Activated CD4-positive, alpha-beta T cell treated with anti-CD3 and anti-CD28 coated beads, Interleukin-2, Interleukin-4, amounts not matched to agents 100 ng/mL and 50 ng/mL, durations not matched to agents 16 hours and 8 hours (primary cell): ENCODE results near the gene TBXA2R.
"Not testable (repeated sequence)": the region's sequence is repeated elsewhere in the genome, so short reads cannot be mapped to it uniquely, and the experiment has no call there.

Source experiments
- DNase-seq: peaks from one replicate; pipeline ENCODE4 v3.0.0-alpha.2; 2020; ENCODE audit warnings: low spot score

Gene TBXA2R

DNA sequence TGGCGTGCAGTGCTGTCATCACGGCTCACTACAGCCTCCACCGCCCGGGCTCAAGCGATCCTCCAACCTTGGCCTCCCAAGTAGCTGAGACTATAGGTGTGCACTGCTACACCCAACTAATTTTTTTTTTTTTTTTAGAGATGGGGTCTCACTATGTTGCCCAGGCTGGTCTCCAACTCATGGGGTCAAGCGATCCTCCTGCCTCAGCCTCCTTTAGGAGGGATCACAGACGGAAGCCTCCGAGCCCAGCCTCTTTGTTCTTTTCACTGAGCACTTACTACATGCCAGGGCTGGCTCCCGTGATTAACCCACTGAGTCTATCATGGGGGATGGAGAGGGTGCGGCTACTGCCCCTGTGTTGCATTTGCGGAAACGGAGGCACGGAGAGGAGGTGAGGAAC, 32.8 kb upstream of the TBXA2R start:
- DNase-seq: no peak

DNA sequence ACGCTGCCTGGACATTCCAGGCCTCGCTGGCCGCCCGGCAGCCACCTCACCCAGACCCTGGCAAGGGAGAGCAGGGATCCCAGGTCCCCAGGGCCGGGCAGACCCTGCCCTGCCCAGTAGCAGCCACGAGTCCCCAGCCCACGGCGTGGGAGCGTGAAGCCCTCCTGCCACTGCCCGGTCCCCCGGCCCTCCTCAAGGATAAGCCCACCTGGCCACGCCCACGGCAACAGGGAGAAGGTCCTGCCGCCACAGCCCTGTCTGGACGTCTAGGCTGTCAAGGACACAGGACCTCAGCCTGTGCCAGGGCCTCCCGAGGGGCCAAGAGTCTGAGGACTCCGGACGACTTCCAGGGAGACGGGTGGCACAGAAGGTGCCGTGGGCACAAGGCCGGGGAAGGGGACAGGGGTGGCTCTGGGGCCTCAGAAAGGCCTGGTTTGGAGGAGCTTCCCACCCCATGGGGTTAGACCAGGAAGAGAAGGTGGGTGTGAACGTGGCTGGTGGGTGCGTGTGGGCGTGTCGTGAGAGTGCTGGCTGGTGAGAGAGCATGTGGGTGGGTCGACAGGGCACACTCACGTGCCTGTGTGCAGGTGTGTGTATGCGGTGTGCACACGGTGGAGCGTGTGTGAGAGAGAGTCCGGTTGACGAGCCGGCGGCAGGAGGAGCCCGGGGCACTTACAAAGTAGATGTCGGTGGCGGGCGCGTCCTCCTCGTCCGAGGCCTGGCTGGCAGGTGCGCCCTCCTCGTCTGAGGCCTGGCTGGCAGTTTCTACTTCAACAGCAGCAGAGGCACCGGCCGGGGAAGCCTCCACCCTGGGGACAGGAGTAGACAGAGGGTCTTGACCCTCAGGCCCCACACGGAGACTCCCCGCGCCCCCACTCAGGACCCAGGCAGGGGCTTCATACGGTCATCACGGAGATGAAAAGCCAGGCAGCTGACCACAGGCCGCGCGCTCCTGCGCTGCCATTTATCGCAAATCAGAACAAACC, 31.8 kb upstream of the TBXA2R start:
- DNase-seq: no peak

DNA sequence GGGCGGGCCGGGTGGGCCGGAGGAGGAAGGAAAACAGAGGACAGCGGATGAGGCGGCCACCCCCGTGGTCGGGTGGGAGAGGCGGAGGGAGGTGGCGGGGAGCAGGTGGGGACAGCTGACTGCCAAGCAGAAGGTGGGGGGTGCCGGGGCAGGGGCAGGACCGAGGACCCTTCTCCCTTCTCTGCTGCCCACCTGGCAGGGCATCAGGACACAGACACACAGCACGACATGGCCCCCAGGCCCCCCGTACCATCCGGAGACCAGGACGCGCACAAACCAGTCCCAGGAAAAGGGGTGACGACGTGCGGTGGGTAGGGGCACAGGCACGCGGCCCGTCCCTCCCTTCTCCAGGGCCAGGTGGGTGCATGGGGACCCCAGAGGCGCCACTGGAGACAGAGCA, 30.9 kb upstream of the TBXA2R start:
- no peak for DNase-seq

DNA sequence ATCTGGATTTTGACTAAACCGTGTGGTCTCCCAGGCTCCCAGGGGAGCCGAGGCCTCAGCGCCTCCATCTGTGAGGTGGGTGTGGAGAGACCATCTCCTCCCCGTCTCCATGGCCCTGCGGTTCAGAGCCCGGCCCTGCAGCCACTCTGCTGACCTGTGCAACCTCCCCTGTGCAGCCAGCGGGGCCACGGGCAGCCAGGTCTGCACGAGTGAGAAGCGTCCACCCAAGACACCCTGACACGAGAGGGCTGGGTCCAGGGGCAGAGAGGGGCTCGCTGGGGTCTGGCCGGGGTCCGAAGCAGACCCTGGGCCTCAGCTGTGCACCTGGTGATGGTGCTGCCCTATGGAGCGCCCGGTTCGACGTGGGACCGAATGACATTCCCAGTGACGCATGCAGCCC, 30.3 kb upstream of the TBXA2R start:
- DNase-seq: no peak

DNA sequence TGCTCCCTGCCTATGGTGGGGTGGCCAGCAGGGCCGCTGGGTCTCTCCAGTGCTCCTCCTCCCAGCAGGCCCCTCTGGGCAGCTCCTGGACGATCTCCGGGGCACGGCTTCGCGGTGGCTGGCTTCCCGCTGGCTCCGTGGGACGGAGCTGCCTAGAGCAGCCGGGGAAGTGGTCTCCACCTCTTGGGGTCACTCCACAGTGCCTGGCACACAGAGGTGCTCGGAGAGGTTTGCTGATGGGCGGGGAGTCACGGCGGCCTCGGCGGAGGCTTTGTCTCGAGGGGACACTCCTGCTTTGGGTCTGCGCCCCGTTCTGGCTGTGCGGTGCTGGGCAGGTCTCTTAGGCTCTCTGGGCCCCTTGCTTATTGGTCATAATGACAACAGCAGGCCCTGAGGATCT, 29.8 kb upstream of the TBXA2R start:
- DNase-seq: no peak

DNA sequence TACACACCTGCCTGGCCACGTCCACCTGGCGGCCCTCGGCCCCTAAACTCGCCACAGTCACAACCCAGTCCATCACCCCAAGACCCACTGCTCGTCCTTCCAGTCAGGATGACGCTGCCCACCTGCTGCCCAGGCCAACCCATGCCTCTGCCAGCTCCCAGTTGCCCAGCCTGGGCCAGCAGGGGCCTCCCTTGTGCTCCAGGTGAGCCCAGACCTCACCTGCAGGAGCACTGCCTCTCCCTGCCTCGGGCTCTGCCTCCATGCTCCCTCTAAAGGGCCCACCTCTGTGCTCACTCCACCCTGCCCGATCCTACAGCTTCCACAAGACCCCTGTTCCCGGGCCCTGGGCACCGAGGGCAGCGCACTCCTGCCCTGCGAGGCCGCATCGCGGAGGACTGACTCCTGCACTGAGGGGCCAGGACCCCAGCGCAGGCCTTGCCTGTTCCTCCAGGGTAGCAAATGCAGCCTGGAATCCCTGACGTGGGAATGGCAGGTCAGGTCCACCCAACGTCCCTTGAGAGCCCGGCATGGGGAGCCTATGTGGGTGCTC, 27.9 kb upstream of the TBXA2R start:
- no peak for DNase-seq

DNA sequence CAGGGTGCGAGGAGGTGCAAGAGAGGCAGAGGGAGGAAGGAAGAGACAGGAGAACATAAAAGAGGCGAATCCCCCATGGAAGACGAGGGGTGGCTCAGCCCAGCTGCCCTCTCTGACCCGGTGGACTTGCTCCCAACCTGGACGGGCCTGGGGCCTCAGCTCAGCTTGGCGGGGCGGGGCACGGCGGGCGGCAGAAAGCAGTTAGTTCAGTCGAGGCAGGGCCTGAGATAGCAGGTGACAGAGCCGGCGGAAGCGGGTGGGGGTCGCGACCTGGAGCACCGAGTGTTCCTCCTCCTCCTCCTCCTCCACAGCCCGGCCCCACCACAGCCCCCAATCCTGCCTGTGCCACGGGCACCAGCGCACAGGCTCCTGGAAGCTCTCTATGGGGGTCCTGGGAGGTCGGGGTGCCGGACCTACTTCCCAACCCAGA, 26.9 kb upstream of the TBXA2R start:
- DNase-seq: no peak

DNA sequence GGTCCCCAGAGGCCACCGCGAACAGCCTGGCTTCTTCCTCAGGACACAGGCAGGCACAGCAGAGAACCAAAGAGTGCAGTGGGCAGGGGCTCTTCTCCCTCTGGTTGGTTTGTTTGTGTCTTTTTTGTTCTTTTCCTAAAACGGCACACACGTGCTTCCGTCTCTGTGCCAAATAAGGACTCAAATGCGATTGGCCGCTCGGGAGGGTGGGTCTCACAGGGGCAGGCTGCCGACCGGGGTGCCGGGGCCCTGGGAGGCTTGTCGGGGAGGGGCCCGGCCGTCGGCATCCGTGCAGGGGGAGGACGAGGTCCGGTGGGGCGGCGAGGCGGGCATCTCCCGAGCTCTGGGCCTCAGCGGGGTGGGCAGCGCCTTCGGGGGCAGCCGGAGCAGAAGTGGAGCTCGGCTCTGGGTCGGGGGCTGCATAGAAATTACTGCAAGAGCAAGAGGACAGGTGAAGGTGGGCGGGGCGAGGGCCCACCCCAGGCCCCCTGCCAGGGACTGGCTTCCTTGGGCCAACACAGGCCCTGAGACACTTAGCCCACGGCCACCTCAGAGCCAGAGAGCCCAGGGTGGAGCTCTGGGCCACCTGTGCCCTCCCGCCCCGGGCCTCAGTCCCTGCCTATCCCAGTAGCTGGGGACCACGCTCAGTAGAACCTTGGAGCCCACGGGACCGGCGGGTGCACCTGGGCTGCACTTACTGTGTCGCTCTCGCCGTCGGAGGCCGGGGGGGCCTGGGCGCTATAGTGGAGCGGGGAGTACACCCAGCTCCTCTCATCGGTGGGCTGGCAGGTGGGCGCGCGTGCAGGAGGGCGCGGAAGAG, 26.3 kb upstream of the TBXA2R start:
- DNase-seq: no peak

DNA sequence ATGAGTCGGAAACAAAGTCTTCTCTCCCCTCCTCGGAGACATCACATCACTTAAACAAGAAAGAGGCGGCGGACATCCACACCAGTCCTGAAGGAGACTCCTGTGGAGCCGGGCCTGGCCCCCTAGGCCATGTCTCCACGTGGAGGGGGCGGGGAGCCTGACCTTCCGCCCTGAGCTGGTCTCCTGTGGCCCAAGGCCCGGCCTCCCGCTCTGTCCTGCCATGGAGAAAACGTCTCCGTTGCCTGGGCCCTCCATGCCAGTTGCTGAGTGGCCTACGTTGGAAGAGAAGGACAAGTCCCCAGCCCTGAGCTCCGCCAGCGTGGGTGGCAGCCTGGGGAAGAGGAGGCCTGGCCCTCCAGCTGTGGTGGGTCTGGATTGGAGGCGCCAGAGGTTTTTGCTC, 25.4 kb upstream of the TBXA2R start:
- no peak for DNase-seq

DNA sequence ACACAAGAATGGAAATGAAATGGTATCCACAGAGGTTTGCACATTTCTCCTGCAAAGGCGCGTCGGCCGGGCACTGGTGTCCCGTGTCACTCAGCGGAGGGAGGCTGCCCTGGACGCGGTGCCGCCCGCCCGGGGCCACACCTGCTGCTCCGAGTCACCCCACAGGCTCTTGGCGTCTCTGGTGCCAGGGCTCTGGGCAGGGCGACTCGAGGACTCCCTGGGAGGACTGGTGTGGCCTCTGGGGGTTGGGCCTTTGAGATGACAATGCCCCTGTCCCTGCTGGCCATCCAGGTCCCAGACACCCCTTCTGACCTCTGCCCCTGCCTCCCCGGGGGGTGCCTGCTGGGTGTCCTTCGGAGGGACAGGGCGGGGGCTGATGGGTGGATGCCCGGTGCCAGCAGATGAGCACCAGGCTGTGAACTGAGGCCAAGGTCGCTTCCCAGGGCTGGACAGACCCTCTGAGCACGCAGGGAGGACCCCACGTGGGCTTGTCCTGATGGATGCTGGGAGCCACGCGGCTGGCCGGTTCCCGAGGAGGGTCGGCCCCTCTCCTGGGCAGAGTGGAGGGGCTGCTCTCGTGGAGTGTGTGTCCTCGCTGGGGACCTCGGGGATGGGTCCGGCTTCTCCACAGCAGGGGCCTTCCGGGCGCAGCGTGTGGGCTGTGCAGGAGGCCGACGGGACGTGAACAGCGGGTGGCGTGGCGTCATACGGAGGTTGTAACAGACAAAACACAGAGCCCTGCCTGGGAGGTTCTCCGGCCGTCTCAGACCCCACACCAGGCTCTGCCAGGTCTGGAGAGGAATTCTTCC, 24.6 kb upstream of the TBXA2R start:
- no peak for DNase-seq

DNA sequence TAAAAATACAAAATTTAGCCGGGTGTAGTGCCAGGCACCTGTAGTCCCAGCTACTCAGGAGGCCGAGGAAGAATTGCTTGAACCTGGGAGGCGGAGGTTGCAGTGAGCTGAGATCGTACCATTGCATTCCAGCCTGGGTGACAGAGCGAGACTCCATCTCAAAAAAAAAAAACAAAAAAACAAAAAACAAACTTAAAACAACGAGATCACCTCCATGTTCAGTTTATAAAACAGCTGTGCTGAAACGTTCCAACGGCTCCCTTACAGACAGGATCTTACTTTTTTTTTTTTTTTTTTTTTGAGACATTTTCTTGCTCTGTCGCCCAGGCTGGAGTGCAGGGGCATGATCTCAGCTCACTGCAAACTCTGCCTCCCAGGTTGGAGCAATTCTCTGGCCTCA, 22.1 kb upstream of the TBXA2R start:
- DNase-seq: not testable (repeated sequence)

DNA sequence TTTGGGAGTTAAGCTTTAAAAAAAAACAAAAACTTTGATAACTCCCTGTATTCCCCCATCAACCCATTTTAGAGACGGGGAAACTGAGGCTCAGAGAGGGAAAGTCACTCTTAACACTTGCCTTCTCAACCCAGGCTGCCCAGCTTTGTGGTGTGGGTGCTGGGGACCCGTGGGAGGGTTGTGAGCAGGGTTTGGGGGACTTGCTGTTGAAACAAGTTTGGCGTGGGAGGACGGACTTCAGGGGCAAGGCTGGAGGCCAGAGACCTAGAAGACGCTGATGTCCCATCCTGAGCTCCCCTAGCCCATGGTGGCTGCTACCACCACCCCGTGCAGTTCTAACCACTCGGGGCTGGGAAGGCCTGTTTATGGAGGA, 20.7 kb upstream of the TBXA2R start:
- DNase-seq: no peak

DNA sequence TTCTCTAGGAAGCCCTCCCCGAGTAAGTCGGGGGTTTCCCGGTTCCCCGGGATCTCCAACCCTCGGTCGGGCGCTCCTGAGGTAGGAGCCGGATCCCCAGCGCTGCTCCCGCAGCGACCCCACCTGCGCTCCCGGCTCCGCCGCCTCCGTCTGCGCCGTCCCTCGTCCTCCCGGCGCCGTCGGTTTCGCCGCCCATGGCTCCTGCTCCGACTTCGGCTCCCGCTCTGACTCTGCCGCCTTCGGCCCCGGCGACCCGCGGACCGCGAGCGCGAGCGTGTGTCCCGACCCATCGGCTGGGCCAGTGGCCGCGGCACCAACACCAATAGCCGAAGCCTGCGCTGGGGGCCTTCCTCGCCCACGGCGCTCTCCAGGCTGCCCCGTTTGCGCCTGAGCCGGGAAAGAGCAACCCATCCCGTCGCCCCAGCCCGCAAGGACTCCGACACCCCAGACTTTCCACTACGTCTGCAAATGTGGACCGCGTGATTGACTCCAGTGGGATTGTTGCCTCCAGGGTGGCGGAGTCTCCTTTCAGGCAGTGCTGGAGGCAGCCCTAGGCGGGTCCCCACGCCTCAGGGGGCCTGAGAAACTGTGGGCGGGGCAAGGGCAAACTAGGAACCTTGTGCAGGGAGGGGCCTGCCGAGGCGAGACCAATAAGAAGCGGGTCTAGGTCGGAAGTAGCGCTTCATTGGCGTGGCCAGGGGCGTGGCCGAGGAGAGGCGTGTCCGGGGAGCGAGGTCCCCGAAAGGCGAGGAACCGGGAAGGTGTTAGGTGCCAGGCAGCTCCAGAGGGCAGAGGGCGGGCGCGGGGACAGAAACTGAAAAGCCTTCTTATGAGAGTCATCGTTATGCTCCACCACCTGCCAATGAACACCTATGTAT, 20.0 kb upstream of the TBXA2R start, which contains the start of gene CACTIN:
TSS of gene CACTIN (minus strand) at position 318 of the 878 bp plus-strand sequence. CDS start at position 290, 28 bp downstream.
- DNase-seq: peak; percentile 99

DNA sequence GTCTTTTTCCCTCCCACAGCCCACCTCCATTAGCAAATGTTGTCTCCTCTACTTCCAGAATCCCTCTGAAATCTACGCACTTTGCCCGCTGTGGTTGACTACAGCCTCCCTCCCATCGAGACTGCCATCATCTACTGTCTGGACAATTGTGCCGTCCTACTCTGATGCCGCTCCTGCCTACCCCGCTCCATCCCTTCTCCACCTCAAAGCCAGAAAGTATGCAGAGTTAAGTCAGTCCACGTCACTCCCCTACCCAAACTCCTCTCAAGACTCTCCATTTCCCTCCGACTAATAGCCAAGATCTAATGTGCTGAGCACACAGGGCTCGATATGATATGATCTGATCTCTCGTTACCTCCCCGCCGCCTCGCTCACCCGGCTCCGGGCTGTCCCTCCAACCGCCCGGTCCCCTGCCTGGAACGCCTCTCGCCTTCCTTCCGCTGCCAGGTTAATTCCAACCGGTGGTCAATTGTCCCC, 19.4 kb upstream of the TBXA2R start:
- DNase-seq: no peak

DNA sequence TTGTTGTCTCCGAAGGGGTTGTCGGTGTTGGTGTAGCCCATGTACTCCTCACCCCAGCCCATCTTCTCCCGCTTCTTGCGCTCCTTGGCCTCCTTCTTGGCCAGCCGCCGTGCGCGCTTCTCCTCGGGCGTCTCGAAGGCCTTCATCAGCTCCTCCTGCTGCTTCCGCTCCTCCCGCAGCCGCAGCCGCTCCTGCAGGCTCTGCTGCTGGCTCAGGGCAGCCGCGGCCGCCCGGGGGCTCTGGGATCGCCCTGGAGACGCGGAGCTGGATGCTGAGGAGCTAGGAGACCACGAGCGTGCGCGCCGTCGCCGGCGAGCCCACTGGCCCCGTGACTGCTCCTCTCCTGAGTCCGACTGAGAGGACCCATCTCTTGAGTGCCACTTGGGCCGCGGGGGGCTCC, 17.0 kb upstream of the TBXA2R start:
- no peak for DNase-seq

DNA sequence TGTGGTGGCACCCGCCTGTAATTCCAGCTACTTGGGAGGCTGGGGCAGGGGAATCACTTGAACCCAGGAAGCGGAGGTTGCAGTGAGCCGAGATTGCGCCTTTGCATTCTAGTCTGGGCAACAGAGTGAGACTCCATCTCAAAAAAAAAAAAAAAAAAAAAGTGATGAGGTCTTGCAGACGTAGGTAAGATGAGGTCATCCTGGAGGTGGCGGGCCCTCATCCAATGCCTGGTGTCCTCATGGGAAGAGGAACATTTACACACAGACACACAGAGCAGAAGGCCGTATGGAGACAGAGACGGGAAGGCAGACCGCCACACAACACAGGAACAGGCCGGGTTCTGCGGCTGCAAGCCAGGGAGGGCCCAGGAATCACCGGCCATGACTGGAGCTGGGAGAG, 15.5 kb upstream of the TBXA2R start:
- no peak for DNase-seq

DNA sequence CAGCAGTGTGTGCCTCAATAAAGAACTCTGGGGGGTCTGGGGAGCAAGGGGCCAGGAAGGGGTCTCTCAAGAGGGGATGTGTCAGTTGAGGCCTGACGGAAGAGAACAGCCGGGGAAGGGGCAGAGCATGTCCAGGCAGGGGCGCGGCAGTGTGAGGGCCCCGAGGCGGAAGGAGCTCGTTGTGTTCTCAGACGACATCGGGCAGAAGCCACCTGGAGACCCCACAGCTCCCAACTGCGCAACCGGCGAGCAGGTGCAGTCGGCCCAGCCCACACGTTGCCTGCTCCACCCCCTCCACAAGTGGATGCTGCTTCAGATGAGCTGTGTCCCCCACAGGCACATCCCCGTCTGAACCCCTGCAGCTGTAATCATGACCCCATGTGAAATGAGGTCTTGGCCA, 15.0 kb upstream of the TBXA2R start:
- DNase-seq: no peak

DNA sequence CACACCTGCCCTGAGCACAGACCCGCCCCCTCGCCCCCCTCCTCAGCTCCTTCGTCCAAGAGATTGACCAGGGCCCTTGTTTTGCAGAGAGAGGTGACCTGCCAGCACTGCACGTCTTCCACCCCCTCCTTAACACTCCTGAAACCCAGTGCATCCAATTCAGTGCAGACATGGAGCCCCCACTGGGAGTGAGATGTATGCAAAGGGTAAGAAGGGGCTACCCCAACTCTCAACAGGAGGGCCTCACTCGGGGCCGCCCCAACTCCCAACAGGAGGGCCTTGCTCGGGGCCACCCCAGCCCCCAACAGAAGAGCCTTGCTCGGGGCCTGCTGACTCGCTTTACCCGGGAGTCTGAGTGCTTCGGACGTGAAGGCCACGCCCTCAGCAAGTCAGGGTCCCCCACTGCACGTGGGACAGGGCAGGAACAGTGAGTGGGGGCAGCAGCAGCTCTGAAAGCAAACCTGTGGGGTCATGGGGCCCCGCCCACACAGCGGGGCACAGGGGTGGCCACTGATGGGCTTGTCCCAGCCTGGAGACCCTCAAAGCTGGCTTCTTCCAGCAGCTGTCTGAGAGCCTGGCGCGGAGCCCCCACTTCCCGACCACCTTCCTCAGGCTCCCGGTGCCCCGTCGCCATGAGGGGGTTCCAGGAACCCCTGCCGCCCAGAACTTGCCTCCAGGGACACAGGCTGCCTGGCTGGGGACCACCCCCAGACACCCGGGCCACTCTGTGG, 14.3 kb upstream of the TBXA2R start:
- no peak for DNase-seq

DNA sequence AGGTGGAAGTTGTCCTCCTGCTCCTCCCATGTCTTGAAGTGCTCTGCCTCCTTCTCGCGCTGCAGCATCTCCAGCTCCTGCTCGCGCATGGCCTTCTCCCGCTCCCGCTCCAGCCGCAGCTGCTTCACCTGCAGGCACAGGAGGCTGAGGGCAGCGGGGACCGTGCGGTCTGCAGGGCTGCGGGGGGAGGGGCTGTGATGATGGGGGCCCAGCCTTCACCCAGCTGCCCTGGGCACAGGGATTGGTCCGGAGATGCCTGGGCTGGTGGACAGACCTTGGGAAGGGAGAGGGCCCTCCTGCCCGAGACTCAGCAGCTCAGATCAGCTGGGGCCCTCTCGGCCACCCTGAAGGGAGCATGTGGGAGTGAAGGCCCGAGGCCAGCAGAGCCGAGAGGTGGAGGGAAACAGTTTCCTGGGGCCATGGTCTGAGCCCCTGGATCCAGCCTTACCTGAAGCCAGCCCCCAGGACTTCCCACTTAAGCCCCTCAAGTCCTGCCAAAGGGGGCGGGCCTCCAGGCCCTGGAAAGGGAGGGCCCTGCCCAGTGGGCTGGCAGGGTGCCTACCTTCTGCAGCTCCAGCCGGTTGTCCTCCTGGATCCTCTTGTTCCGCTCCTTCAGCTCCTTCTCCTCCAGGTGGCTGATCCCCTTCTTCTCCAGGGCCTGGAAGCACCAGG, 13.6 kb upstream of the TBXA2R start:
- DNase-seq: no peak
